CD14-positive monocyte (primary cell): ENCODE measurements around the gene USP11. TPM values are rescaled to one million over a fixed set of nuclear protein-coding genes. Genes with fewer than 3 reads are reported as not detected.

Experiments
- DNase-seq, 3 donors: peaks; one replicate each; pipeline ENCODE4 v3.0.0-alpha.2; 2011 to 2022
- H2AFZ ChIP-seq: 2 replicates; pipeline ENCODE4 v1.6.0; 2012; ENCODE audit warnings: mild to moderate bottlenecking, low read depth, low read length, inconsistent platforms; ENCODE audit not compliant: insufficient read depth, poor library complexity, severe bottlenecking
- H3K27ac ChIP-seq, 2 donors: 1 replicate in 1 of 2; 2 replicates in 1 of 2; pipeline ENCODE4 v1.5.1; 2012 to 2013; ENCODE audit warnings: low read length in 2 of 2, control low read depth in 1 of 2, inconsistent platforms in 1 of 2, low read depth in 1 of 2, mild to moderate bottlenecking in 1 of 2
- H3K27me3 ChIP-seq, 2 donors: one replicate each; pipeline versions ENCODE4 v1.6.0 to v1.6.1; 2011 to 2013; ENCODE audit warnings: low read length in 2 of 2; ENCODE audit not compliant: control insufficient read depth in 2 of 2, insufficient read depth in 2 of 2
- H3K36me3 ChIP-seq, 2 donors: replicated peaks in 1 of 2; 1 replicate in 1 of 2; 2 replicates in 1 of 2; pipeline versions ENCODE4 v1.5.1 to v1.6.1; 2012 to 2013; ENCODE audit warnings: low read length in 2 of 2, control low read depth in 1 of 2, inconsistent platforms in 1 of 2, mild to moderate bottlenecking in 1 of 2; ENCODE audit not compliant: insufficient read depth in 2 of 2, control insufficient read depth in 1 of 2
- H3K4me1 ChIP-seq, 2 donors: 1 replicate in 1 of 2; 2 replicates in 1 of 2; pipeline versions ENCODE4 v1.5.1 to v1.6.1; 2012 to 2013; ENCODE audit warnings: low read length in 2 of 2, control low read depth in 1 of 2, inconsistent platforms in 1 of 2, mild to moderate bottlenecking in 1 of 2, moderate library complexity in 1 of 2; ENCODE audit not compliant: insufficient read depth in 2 of 2, control insufficient read depth in 1 of 2
- H3K4me2 ChIP-seq: replicated peaks from 2 replicates; pipeline ENCODE3; 2012; ENCODE audit warnings: low read length, moderate library complexity, mild to moderate bottlenecking; ENCODE audit not compliant: poor library complexity, severe bottlenecking; ENCODE audit errors: extremely low read depth
- H3K4me3 ChIP-seq, 3 experiments: fragments of 200-600 bp in 1 of 3; sonication (generic) in 1 of 3; replicated peaks in 1 of 3; 1 replicate in 2 of 3; 2 replicates in 1 of 3; pipeline ENCODE4 v1.5.1; 2011 to 2013; ENCODE audit warnings: low read length in 3 of 3, mild to moderate bottlenecking in 3 of 3, control low read depth in 2 of 3, low read depth in 2 of 3, inconsistent platforms in 1 of 3, moderate library complexity in 1 of 3
- H3K79me2 ChIP-seq: 2 replicates; pipeline ENCODE4 v1.6.0; 2012; ENCODE audit warnings: mild to moderate bottlenecking, control low read depth, inconsistent platforms, low read length, moderate library complexity; ENCODE audit not compliant: insufficient read depth
- H3K9ac ChIP-seq: 2 replicates; pipeline ENCODE4 v1.6.0; 2017; ENCODE audit warnings: low read length, mild to moderate bottlenecking; ENCODE audit not compliant: insufficient read depth, poor library complexity, severe bottlenecking
- H3K9me3 ChIP-seq, 2 donors: replicated peaks in 1 of 2; 1 replicate in 1 of 2; 2 replicates in 1 of 2; pipeline versions ENCODE4 v1.5.1 to v1.6.1; 2012 to 2013; ENCODE audit warnings: low read length in 2 of 2, control low read depth in 1 of 2; ENCODE audit not compliant: control insufficient read depth in 1 of 2, insufficient read depth in 1 of 2
- H4K20me1 ChIP-seq: 2 replicates; pipeline ENCODE4 v1.6.0; 2012; ENCODE audit warnings: mild to moderate bottlenecking, low read length, control low read depth, moderate library complexity; ENCODE audit not compliant: insufficient read depth
- H3K27ac Mint-ChIP-seq, 7 donors: one replicate each; pipeline ENCODE4 v1.8.0; 2020; ENCODE audit warnings: mild to moderate bottlenecking in 7 of 7, mixed read lengths in 7 of 7, moderate library complexity in 6 of 7, inconsistent platforms in 2 of 7
- H3K27me3 Mint-ChIP-seq, 3 donors: one replicate each; pipeline ENCODE4 v1.8.0; 2021 to 2022; ENCODE audit warnings: low read depth in 3 of 3, mild to moderate bottlenecking in 3 of 3, mixed read lengths in 3 of 3, moderate library complexity in 3 of 3, inconsistent platforms in 1 of 3
- H3K36me3 Mint-ChIP-seq, 2 donors: one replicate each; pipeline ENCODE4 v1.8.0; 2020; ENCODE audit warnings: mixed read lengths in 2 of 2, inconsistent platforms in 1 of 2, mild to moderate bottlenecking in 1 of 2
- H3K4me1 Mint-ChIP-seq: one replicate; pipeline ENCODE4 v1.8.0; 2020; ENCODE audit warnings: mild to moderate bottlenecking, mixed read lengths
- H3K4me3 Mint-ChIP-seq, 2 donors: one replicate each; pipeline ENCODE4 v1.8.0; 2020; ENCODE audit warnings: mild to moderate bottlenecking in 2 of 2, mixed read lengths in 2 of 2, moderate library complexity in 1 of 2
- H3K9me3 Mint-ChIP-seq, 7 donors: one replicate each; pipeline ENCODE4 v1.8.0; 2020 to 2022; ENCODE audit warnings: mixed read lengths in 7 of 7, mild to moderate bottlenecking in 6 of 7, moderate library complexity in 6 of 7, inconsistent platforms in 2 of 7
- CTCF ChIP-seq: fragments of 200-600 bp; IDR thresholded peaks from one replicate; pipeline ENCODE4 v1.8.0; 2022; ENCODE audit warnings: antibody characterized with exemption, mild to moderate bottlenecking
- WGBS: methylation state at CpG from one replicate; pipeline ENCODE4 v1.1.5; 2013; ENCODE audit warnings: missing lambda C conversion rate; ENCODE audit not compliant: insufficient coverage; 5-methylcytosine and 5-hydroxymethylcytosine counted together
- intact Hi-C, 2 donors: fragments of 100-400 bp; cut with micrococcal nuclease; formaldehyde crosslinking; loops; one replicate each; pipeline versions ENCODE4 v1.15.0 to v1.15.1; 2023
- polyA minus RNA-seq: library from RNA; depleted of rRNA, polyadenylated mRNA; stranded (reverse); fragments of >200 nt; gene quantifications from 2 replicates; pipeline ENCODE4 v1.2.3, GENCODE V29; 2012
- polyA plus RNA-seq, 3 donors: library from polyadenylated mRNA; depleted of rRNA in 1 of 3; unstranded in 2 of 3; stranded (reverse) in 1 of 3; fragments of 300-500 nt in 2 of 3; fragments of >200 nt in 1 of 3; fragmentation: Illumina TruSeq in 2 of 3; gene quantifications; 1 replicate in 2 of 3; 2 replicates in 1 of 3; pipeline ENCODE4 v1.2.3, GENCODE V29; 2012 to 2021
- total RNA-seq, 12 experiments: library from RNA in 1 of 12; stranded (reverse) in 1 of 12; fragments of 120-200 nt in 1 of 12; gene quantifications; one replicate each; pipeline ENCODE4 v1.2.4 and lab custom pipeline; 2013 to 2026; ENCODE audit warnings: mixed read lengths in 6 of 12, inconsistent platforms in 1 of 12

Gene USP11
- 3.8 TPM for total RNA-seq (2013)
- 1 to 10 TPM; 6.7 to 9.7 (median 8.8) TPM for polyA plus RNA-seq
- 8.2 and 12.7 TPM in 2 replicates for polyA minus RNA-seq
- total RNA-seq (lab: John Stamatoyannopoulos, UW) = 5.3 to 47.0 (median 8.8) reads per million in 11 experiments

GRCh38 chrX:47232803-47233332, at the start of gene USP11:
Gene USP11 (plus strand): TSS chrX:47233009. CDS start chrX:47233044, 35 bp downstream.
- peak within 1 kb of the TSS; percentile 76 to 82 (median 77) for H3K4me3 ChIP-seq
- DNase-seq = no peak
- H3K4me3 Mint-ChIP-seq = peak within 1 kb of the TSS; percentile 87 to 96
- no peaks in the 10 kb centered on the region for H4K20me1 ChIP-seq
- peaks cover 8 to 14% of the 10 kb centered on the region in 2 donors for H3K4me1 ChIP-seq
- H3K36me3 ChIP-seq = peaks cover 3 to 11% of the 10 kb centered on the region in 2 donors
- H3K79me2 ChIP-seq = peaks cover 14% of the 10 kb centered on the region
- no peak for TF ChIP-seq CTCF
- peaks cover 0 to 61% (median 0%) of the 10 kb centered on the region in 3 donors for H3K27me3 Mint-ChIP-seq
- no peaks in the 10 kb centered on the region for H3K9me3 ChIP-seq
- H3K4me2 ChIP-seq = peak within 1 kb of the TSS; percentile 72
- peak within 1 kb of the TSS; percentile 93 to 95 for H3K27ac ChIP-seq
- intact Hi-C loops = loop anchor here in 1 of 2 donors (2.0 kb wide), 1 partner anchor 14 kb away; the partner anchor contains the start of gene CDK16
- WGBS = under 1% methylated on average over 30 of the region's 46 CpGs
- peaks cover 4% of the 10 kb centered on the region for H3K4me1 Mint-ChIP-seq
- H3K9ac ChIP-seq = peak within 1 kb of the TSS; percentile 86
- H3K27ac Mint-ChIP-seq = peak within 1 kb of the TSS; percentile 99 to 100 (median 100)
- peaks cover 11 to 30% of the 10 kb centered on the region in 2 donors for H3K36me3 Mint-ChIP-seq
- H3K27me3 ChIP-seq = peaks cover 0 to 17% of the 10 kb centered on the region in 2 donors
- H2AFZ ChIP-seq = peak within 1 kb of the TSS; percentile 47
- peaks cover 0 to 11% (median 0%) of the 10 kb centered on the region in 7 donors for H3K9me3 Mint-ChIP-seq

- peaks cover 0 to 37% (median 3%) of the 10 kb centered on the region in 3 donors for H3K27me3 Mint-ChIP-seq
- H3K27ac ChIP-seq = no peak overlapping the region
- WGBS = 83% methylated on average over 1 of the region's 4 CpGs
- peaks cover 47 to 60% of the 10 kb centered on the region in 2 donors for H3K36me3 Mint-ChIP-seq
- no peak overlapping the region for H3K4me3 ChIP-seq
- no peak for DNase-seq
- no peaks in the 10 kb centered on the region for H3K9me3 ChIP-seq
- H3K4me1 Mint-ChIP-seq = no peaks in the 10 kb centered on the region
- intact Hi-C loops = no loop called here
- H3K4me2 ChIP-seq = no peak overlapping the region
- peaks cover 48 to 69% of the 10 kb centered on the region in 2 donors for H3K36me3 ChIP-seq
- H3K27me3 ChIP-seq = no peaks in the 10 kb centered on the region
- no peaks in the 10 kb centered on the region for H3K4me1 ChIP-seq
- TF ChIP-seq CTCF = no peak
- no peak overlapping the region for H2AFZ ChIP-seq
- no peak overlapping the region for H3K4me3 Mint-ChIP-seq
- H4K20me1 ChIP-seq = peaks cover 4% of the 10 kb centered on the region
- peak overlapping the region in 1 of 7 donors; percentile 32 for H3K27ac Mint-ChIP-seq
- H3K9ac ChIP-seq = no peak overlapping the region
- H3K79me2 ChIP-seq = no peaks in the 10 kb centered on the region
- H3K9me3 Mint-ChIP-seq = peaks cover 0 to 3% (median 0%) of the 10 kb centered on the region in 7 donors
Observed at GRCh38 chrX:47184486-47184885, 48.3 kb upstream of the USP11 start.
